GM10248 (cell line): Measurements from ENCODE around the gene HLF.
A peak's percentile ranks its signal among the peaks of the same experiment; 100 is the strongest.

Experiments used
- CTCF ChIA-PET: fragments of 300-600 bp; sonication (Branson Sonifier 250); formaldehyde crosslinking; extraction: SDS; loops from one replicate; lab custom pipeline; 2021; ENCODE audit warnings: antibody characterized with exemption; lab: Yijun Ruan, JAX
- POLR2A ChIA-PET: fragments of 350-650 bp; sonication (Branson Sonifier 250); formaldehyde crosslinking; extraction: SDS; loops from one replicate; lab custom pipeline; 2020; ENCODE audit warnings: antibody characterized with exemption; lab: Yijun Ruan, JAX
- DNase-seq: peaks from one replicate; pipeline ENCODE4 v3.0.0; 2012; ENCODE audit errors: extremely low spot score
- CTCF ChIP-seq: IDR thresholded peaks from 2 replicates; pipeline ENCODE4 v1.5.1; 2012; ENCODE audit warnings: mild to moderate bottlenecking, low read depth; ENCODE audit errors: extremely low read depth, missing control alignments, control extremely low read depth

The HLF gene

DNA sequence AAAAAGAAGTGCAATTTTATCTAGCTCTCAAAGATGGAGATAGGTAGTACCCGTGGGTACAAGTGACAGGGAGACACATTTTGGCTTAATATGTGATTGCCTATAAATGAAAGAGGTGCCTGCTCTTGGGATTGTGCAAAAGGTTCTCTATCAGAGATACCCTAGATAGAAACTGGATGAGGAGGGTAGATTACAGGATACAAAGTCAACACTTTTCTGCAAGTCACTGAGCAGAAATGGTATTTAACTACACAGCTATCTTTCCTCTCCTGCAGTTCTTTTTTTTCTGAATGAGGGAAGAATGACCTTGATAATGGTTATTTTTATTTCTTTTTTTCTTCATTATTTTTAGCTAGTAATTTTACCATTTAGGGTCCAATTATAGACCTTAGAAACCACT is 89.2 kb downstream of the HLF start:
- no peak for TF ChIP-seq CTCF
- DNase-seq: no peak
- POLR2A ChIA-PET: no interaction called here

DNA sequence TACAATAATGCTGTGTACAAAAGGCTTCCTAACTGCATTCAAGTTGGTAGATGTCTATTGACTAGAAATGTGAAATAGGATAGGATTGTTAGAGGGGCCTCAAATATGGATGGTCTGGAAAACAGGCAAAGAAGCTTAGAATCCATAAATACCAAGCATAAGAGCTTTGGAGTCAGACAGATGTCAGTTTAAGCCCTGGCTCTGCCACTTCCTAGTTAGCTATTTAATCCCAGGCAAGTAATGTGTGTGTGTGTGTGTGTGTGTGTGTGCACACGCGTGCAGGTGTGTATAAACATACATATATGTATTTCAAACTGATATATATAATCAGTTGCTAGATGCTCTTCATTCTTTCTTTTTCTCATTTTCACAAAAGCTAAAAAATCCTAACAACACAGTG is 90.2 kb downstream of the HLF start:
- POLR2A ChIA-PET: no interaction called here
- TF ChIP-seq CTCF: no peak
- DNase-seq: no peak
- CTCF ChIA-PET: interaction anchor here (1.0 to 5.9 kb wide), 13 partner anchors 8 to 415 kb away, joined by 3 to 72 read pairs (median 5); no protein-coding TSS in a partner anchor

More for the DNA sequence above, 89.2 kb downstream of the HLF start:
- CTCF ChIA-PET: interaction anchor here (1.3 to 5.9 kb wide), 5 partner anchors 7 to 361 kb away, joined by 4 to 72 read pairs (median 46); no protein-coding TSS in a partner anchor

- DNase-seq: peak; percentile 72
- ChIA-PET POLR2A (interaction anchor here (0.6 kb wide), 1 partner anchor 23 kb away, joined by 3 read pairs; no protein-coding TSS in a partner anchor), CTCF (interaction anchor here (0.7 to 5.9 kb wide), 37 partner anchors 10 to 448 kb away, joined by 3 to 72 read pairs (median 4); no protein-coding TSS in a partner anchor)
- TF ChIP-seq CTCF: peak; percentile 77
Measured at GRCh38 chr17:55356434-55357328, 91.9 kb downstream of the HLF start.

GRCh38 chr17:55360971-55361370 is 96.2 kb downstream of the HLF start:
- TF ChIP-seq CTCF: no peak
- DNase-seq: no peak
- POLR2A ChIA-PET: no interaction called here
- CTCF ChIA-PET: interaction anchor here (0.8 to 1.5 kb wide), 5 partner anchors 12 to 367 kb away, joined by 3 to 4 read pairs (median 3); no protein-coding TSS in a partner anchor

GRCh38 chr17:55363033-55363432 is 98.3 kb downstream of the HLF start:
- TF ChIP-seq CTCF: no peak
- no peak for DNase-seq
- ChIA-PET POLR2A (no interaction called here), CTCF (interaction anchor here (0.7 to 1.4 kb wide), 5 partner anchors 9 to 151 kb away, joined by 3 to 6 read pairs (median 3); no protein-coding TSS in a partner anchor)

DNA sequence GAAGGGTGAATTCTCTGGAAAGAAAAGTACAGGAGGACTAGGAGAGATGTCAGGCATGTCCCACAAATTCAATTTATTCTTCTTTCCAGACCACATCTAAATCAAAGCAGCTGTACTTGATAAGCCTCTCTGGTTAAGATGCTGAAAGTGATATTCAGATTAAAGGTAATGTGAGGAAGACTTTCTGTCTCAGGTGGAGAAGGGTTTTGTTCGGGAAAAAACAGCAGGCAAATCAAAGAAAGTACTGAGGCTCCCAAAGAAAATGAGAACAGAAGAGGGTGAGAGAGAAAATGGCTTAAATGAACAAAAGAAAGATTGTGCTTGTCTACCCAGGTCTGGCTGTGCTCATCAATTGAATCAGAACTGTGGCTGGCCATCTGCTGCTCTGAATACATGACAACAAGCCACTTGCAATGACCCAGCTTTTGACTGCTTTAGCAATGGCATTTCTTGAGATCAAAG is 101.3 kb downstream of the HLF start:
- no peak for DNase-seq
- ChIA-PET POLR2A (no interaction called here), CTCF (interaction anchor here (1.0 to 6.2 kb wide), 4 partner anchors 10 to 21 kb away, joined by 3 to 46 read pairs (median 5); no protein-coding TSS in a partner anchor)
- TF ChIP-seq CTCF: no peak
